Ammon's horn (tissue), 1 donor: ENCODE data around the gene NPAS2.

Experiments
- DNase-seq: peaks from one replicate; pipeline ENCODE4 v3.0.0-alpha.2; 2016; ENCODE audit warnings: low spot score

The NPAS2 gene

DNA sequence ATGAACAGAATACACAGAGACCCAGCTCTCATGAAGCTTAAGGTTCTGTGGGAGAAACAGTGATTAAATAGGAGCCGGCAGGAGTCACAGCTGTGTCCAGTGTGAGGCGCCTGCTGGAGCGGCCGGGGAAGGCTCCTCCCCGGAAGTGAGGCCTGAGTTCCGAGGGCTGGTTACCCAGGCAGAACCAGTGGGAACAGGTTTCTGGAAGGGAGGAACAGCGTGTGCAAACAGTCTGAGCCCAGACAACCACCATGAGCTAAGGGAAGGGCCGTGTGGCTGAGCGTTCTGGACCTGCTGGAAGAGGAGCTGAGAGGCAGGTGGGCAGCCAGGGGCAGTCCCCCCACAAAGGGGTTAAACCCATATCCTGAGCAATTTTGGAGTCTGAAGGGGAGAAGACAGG is 26.0 kb upstream of the NPAS2 start:
- no peak for DNase-seq

DNA sequence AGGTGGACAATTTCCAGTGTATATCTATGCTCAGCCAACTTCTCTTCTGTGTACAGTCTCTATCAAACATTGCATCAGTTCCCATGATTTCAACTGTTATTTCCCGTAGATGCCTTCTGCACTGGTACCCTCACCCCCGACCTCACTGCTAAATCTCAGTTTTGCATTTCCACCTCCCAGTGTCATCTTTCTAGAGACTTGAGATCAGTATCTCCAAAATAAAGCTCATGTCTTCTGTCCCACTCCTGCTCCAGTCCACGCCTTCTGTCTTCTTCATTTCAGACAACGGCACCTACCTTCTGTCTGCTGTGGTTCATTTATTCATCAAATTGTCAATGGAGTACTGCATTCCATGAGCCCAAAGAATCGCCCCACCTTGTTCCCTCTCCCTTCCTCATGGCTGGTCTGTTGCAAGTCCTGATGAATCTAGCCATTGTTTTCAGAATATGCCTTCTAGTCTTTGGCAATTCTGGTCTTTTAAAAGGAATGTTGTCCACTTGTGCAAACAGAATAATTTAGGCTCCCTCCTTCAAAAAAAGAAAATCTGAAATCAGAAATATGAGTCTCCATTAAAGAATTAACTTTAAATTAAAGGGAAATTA is 23.3 kb upstream of the NPAS2 start:
- DNase-seq, result no peak

DNA sequence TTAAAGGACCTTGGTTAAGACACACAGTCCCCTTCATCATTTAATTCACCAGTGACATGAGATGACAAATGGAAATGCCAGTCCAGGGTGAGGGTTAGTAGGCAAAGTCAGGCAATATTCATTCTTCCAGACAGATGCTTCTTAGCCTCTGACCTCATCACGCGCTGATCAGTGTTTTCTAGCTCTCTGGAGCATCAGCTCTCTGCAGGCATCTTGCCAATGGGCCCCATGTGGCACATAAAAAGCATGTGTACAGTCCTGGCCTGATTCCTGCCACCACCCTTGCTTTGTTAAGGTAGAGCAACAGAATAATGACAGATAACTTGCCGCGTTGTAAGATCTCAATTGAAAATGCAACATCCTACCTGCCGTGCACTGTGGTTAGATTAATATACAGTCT is 20.3 kb upstream of the NPAS2 start:
- no peak for DNase-seq

DNA sequence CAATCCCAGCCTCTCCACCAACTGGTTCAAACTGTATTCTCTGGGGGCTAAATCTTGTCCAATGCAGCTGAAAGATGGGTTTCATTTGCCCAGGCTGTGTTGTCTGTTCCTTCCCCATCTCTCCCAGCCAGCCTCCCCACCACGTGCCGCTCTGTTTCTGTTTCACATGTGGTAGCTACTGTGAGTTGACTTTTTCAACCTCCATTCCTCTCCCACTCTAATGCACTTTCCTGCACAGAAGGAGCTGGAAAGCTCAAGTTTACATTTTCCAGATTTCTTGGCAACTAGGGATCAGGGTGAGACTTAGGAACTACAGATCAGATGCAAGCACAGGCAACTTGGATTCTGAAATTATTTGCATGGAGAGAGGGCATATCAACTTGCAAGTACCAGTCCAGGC is 19.0 kb upstream of the NPAS2 start:
- DNase-seq, result no peak

DNA sequence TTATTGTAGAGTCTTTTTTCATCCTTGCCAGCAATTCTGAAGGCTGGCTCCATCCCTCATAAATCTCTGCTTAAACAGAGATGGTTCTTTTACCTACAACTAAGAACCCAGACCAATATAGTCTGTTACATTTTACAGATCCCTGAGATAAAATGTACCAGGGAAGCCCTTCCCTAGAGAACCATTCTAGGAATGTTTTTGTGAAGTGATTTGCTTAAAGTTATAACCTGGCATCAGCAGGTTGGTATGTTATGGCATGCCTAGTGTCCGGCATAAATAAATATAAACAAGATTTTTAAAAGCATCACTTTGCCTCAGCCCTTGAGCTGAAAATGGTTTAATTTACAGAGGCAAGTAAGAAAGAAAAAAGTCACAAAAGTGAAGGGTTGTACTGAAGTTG is 18.5 kb upstream of the NPAS2 start:
- DNase-seq, result no peak

DNA sequence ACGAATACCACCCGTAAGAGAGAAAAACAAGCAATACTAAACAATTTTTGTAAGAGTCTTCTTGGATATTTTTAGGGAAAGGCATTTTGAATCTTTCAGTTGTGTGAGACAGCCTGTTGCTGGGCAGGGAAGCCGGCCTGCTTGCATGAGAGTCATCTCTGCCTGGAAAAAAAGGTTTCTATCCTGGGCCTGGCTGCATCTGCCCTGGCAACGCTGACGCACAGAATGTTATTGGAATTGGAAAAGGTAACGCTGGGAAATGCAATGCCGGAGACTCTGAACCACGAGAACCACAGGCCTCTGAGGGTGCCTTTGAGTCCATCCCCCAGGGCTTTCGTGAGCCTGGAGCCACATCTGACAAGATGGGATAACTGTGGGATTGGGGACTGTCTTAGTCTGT is 17.9 kb upstream of the NPAS2 start:
- peak; percentile 48 for DNase-seq

DNA sequence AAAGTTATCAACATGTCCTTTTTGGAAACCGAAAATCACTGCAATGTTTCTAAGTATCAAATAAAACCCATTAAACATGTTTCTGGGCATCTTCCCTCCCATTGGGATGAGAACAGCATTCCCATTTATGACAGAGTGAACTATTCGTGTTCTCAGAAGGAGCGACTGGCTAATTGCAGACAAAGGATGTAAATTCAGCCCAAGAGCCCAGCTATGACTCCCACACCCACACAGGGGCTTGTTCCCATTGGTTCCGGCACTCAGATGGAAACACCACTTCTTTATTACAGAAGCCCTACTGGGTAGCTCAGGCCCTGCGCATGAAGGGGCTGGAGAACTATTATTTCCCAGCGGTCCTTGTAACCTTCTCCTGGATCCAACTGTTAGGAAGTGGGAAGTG is 16.6 kb upstream of the NPAS2 start:
- no peak for DNase-seq

DNA sequence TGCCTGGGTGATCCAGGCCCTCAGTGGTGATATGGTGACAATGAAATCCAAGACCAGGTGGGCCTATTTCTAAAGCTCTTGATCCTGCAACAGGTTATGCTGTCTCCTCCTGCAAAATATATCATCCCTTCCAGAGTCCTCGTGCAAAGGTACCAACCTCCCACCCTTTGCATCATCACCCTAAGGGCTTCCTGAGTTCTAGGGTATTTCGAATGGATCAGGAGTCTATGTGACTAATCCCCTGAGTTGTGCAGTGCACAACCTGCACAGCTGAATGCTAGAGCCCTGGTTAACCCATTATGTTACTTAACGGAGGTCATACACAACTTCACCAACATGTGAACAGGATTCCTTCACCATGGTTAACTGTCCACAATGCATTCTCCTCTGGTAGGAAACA is 13.4 kb upstream of the NPAS2 start:
- DNase-seq, result no peak

DNA sequence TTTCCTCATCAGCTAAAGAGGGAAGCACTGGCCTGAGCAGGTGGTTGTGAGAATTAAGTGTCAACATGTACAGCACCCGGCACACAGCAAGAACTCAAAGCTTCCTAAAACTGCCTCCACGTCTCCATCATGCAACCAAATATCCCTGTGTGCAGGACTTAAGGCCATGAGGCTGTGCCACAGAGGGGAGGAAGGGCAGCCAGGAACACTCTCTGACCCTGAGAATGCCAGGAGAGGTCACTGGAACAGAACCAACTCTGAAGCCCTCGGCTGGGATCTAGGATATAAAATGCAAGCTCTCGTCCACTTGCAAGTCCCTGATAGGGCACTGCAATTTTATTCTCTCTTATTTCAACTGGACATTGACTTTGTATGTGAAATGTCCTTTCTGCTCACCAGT is 12.2 kb upstream of the NPAS2 start:
- DNase-seq, result no peak

DNA sequence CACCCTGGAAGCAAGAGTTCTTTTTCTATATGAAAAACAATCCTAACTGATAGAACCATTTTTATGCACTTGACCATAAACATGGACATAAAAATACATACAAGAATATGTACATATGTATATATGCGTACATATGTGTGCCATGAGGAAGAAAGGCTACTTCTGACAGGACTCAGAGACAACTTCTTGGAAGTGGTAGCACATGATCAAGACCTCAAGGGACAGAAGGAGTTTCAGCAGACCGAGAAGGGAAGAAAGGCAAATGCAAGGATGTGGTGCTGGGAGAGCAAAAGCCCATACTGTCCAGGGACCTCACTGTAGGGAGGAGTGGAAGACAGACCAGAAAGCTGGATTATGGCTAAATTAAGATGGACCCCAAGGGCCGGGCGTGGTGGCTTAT is 11.4 kb upstream of the NPAS2 start:
- no peak for DNase-seq

DNA sequence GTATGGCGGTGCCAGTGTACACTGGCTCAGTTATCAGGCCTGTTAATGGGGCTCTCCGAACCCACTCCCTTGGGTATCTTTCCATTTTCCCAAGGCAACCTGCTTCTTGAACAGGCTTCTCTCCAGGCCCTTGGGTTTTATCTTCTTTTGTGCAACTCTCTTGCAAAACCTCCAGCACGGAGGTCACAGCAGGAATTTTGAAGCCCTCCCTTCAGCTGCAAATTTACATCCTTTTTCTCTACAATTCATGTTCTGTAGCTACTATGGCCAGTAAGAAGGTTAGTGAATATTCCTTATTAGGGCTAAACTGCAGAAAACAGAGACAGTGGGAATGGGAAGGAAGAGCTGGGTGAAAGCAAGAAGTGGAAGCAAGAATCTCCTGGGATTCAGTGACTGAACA is 10.4 kb upstream of the NPAS2 start:
- DNase-seq, result no peak

DNA sequence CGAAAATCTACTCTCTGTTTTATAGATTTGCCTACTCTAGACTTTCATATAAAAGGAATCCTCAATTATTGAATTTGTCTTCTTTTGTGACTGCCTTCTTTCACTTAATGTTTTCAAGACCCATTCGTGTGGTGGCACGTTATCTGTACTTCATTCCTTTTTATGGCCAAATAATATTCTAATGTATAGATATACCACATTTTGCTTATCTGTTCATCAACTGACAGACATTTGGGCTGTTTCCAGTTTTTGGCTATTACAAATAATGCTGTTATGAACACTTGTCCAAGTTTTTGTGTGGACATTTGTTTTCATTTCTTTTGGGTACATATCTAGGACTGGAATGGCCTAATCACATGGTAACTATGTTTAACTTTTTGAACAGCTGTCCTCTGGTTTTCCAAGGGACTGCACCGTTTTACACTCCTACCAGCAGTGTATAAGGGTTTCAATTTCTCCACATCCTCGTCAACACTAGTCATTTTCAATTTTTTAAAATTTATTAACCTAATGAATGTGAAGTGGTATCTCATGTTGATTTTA is 9.3 kb upstream of the NPAS2 start:
- no peak for DNase-seq

DNA sequence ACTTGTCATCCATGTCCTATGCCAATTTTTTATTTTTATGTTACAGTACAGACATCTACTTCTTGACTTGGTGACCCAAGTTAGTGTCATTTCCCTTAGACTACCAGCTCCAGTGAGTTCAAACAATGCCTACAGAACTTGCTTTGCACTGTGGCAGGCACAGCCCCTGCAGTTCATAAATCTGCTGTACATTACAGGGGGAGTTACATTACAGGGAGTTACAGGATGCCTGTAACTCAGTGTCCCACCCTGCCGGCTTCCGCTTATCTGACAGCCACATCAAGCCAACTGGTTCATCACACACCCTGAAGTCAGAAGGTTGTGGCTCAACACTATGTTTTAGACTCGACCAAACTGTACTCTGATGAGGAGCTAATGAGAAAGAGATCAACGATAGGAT is 7.8 kb upstream of the NPAS2 start:
- DNase-seq, result no peak

DNA sequence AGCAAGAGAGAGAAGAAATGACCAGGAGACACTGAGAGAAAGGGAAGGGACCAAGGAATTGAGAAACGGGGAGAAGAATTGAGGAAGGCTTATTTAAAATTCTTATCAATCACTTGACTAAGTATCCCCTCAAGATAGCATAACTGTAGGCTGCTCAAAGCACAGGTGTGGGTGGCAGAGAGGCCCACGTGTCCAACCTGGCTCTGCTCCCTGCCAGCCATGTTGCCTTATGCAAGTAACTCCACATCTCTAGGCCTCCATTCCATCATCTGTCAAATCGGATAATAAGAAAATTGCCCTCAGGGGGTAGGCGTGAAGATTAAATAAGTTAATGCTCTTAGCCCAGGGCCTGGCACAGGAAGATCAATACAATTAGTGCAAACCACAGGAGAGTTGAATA is 7.4 kb upstream of the NPAS2 start:
- DNase-seq, result no peak

DNA sequence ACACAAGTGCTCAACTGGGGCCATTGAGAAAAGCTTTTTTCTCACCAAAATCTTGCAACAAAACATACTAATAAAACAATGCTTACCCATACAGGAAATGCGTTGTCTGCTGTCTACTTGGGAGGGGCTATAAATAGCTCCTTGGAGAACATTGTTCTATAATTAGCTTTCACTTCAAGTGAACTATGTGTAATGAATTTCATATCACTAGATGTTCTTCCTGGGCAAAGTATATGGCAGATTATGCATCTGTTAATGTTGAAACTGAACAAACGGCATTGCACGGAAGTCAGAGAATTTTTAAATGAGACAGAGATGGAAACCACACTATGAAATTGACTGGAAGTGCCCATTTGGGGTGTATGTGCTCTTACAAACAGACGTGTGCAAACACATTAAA is 6.4 kb upstream of the NPAS2 start:
- no peak for DNase-seq

DNA sequence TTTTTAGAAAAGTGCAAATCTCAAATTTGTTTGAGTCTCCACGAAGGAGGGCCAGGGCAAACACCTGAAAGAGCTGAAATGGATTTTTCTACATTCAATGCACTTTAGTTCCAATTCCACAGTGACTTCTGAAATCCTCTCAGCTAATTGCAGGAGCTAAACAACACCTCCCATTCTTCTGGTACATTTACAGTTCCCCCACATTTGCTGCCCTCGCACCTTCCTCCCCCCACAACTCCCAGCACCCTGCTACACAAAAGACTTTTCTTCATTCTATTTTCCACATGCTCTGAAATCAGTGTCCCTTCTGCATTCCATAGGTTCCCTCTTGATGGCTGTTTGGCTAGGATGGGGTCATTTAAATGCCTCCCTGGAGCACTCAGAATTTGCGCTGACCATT is 5.9 kb upstream of the NPAS2 start:
- no peak for DNase-seq

DNA sequence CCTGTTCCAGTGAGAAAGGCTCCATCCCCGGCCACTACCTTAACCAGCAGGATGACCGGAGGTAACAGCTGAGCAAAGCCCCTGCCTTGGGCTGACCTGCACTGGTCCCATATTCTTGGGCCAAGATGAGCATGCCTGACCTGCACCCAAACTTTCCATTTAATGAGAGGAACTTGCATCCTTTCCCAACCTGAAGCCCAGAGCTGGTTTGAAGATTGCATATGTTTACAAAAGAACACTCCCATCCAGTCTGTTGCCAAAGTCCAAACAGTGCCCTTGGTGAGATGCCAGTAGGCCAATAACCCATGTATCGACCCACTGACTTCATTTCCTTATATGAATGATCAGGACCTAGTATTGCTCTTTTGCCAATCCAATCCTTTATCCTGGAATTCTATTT is 5.5 kb upstream of the NPAS2 start:
- DNase-seq, result no peak

DNA sequence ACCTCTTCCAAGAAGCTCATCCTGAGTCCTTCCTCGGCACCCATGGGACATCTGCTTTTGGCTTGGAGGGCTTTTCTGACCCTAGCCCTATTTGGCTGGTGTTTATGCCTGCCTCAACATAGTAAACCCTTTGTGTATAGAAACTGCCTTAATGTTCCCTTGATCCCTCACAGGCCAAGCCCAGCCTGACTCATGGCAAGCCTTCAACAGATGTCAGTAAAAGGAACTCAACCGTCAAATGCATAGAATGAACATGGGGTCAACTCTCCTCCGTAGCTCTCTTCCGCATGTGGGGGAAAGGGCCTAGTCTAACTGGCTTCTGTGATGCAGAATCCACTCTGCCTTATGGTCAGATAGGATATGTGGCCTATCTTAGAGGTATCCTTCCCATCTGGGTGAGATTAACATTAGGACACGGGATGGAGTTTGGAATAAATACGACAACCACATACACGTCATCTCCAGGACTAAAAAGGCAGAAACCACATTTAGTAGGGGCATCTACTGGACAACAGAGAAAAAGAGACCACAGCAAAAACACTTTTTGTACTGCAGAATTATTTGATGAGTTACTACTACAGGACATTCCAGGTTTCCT is 2.5 kb upstream of the NPAS2 start:
- DNase-seq, result no peak

DNA sequence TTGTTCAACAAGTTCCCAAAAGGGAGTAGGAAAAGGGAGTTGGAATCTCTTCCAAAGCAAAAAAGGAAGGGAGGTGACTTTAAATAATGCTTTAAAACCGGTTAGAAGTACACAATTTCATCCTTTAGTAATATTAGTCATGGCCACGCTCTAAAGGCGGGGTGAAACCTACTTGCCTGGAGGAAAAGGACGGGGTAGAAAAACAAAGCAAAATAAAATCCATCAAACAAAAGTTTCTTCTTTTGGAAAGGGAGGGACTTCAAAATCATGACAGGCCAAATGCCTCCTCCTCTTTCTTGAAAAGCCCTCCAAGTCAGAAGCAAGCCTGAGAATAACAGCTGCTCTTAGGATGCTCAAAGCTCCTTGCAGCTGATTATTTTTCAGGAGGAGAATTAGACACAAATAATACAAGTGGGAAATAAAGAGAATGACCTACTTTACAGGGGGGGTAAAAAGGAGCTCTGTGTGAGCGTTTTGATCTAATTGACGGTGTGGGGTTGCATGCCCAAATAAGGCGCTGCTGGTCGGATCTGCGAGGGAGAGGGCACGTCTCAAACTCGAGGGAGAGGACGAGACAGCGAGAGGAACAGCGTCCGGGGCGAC is 1.8 kb upstream of the NPAS2 start:
- no peak for DNase-seq

DNA sequence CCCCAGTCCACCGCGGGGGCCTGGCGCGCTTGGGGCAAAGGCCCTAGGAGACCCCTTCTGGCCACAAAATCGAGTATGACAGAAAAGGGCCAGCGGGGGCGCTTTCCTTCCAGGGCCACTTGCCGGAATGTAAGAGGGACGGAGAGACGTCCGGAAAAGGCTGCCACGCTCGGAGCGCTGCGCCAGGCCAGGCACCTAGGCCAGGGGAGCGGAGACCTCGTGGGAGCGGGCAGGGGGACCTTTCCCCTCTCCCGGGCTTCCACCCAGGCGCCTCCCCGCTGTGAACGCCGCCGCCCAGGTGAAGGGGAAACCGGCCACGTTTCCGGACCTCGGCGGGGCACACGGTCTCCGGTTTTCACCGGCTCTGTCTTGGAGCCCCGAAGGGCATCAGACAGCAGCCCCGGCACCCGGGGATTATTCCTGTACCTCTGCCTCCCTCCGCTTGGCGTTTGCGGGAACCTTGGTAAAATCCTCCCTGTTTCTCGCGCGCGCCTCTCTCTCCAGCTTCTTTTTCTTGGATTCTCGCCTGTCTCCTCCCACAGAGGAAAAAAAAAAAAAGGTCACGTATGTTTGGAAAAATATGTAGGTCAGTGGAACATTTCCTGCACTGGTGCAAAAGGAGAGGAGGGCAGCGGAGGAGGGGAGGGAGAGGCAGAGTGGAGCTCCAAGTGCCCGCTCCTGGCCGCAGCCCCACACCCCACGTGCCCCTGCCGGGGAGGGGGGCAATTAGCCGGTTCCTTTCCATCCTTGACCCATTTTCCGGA is 1.2 kb upstream of the NPAS2 start:
- peak; percentile 33 for DNase-seq

DNA sequence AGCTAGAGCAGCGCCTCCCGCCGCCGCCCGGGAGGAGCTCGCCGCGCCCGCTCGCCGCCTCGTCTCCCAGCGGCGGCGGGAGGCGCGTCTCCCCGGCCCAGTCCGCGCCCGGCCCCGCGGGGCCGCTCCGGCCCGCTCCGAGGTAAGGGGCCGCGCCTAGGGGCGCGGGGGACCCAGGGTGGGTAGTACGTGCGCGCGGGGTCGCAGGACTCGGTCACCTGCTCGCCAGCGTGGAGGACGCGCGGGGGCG is 259 bp downstream of the NPAS2 start:
- no peak for DNase-seq

DNA sequence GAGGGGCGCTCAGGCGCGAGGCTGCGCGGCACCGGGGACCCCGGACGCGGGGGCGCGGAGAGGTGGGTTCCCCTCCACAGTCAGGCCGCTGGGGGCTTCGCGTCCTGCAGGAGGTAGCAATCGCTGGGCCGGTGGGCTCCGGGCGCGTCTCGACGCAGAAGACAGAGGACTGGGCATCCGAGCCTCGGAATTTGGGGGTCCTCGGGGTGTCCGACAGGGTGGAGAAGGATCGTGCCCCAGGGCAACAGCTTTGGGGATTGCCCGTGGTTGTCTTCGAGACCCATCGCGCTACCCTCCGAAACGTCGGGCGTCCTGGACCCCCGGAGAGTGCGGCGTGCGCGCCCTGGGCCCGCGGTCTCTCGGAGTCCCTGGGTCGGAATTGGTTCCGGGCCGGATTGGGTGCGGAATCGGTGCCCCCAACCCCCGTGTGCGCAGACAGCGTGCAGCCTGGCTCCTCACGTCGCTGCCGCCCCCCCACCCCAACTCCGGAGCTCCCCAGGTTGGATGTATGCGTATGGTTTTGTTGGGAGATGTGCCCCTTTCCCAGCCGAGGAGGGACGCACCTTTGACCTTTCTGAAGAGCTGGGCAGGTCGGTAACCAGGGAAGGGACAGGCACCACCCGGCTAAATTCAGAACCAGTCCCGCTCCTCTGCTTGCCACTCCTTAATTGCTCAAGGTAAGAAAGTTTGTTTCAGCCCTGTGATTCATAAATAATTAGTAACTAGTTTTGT is 750 bp downstream of the NPAS2 start:
- DNase-seq, result no peak
